ENCODE data around the gene HINFP.
A peak's percentile ranks its signal among the peaks of the same experiment; 100 is the strongest.
"Not testable (repeated sequence)": the region's sequence is repeated elsewhere in the genome, so short reads cannot be mapped to it uniquely, and the experiment has no call there.

Gene HINFP

GRCh38 chr11:119158467-119158866 lies 37.1 kb downstream of the HINFP start:
- DNase-seq, result no peak

GRCh38 chr11:119160151-119160550 lies 38.8 kb downstream of the HINFP start:
- no peak for DNase-seq

- no peak for DNase-seq
Observed at GRCh38 chr11:119161871-119162270, 40.5 kb downstream of the HINFP start.

- DNase-seq, result no peak
Observed at GRCh38 chr11:119166368-119167076, 45.1 kb downstream of the HINFP start.

GRCh38 chr11:119167077-119167458 lies 45.7 kb downstream of the HINFP start:
- DNase-seq, result not testable (repeated sequence)

GRCh38 chr11:119167933-119168332 lies 46.6 kb downstream of the HINFP start:
- no peak for DNase-seq

- peak; percentile 80 to 83 for DNase-seq
Observed at GRCh38 chr11:119168471-119169281, 47.3 kb downstream of the HINFP start, which contains the start of gene NLRX1. Gene NLRX1 (plus strand): TSS chr11:119168725. CDS start chr11:119171404, 2,679 bp downstream.

GRCh38 chr11:119169282-119169719 lies 47.9 kb downstream of the HINFP start:
- DNase-seq, result peak; percentile 29 to 38

- peak; percentile 75 to 84 for DNase-seq
Observed at GRCh38 chr11:119172513-119172912, 51.1 kb downstream of the HINFP start.

- DNase-seq, result no peak
Observed at GRCh38 chr11:119173453-119173852, 52.1 kb downstream of the HINFP start.

GRCh38 chr11:119175493-119176077 lies 54.2 kb downstream of the HINFP start:
- DNase-seq, result no peak

- DNase-seq, result peak; percentile 65 to 73
Observed at GRCh38 chr11:119178166-119178680, 56.8 kb downstream of the HINFP start.

- DNase-seq, result no peak
Observed at GRCh38 chr11:119179342-119179741, 58.0 kb downstream of the HINFP start.

GRCh38 chr11:119179983-119180382 lies 58.6 kb downstream of the HINFP start:
- no peak for DNase-seq

- no peak for DNase-seq
Observed at GRCh38 chr11:119180729-119181676, 59.6 kb downstream of the HINFP start.

- peak; percentile 54 to 70 for DNase-seq
Observed at GRCh38 chr11:119181677-119182412, 60.5 kb downstream of the HINFP start.

- DNase-seq, result not testable (repeated sequence)
Observed at GRCh38 chr11:119184399-119184798, 63.0 kb downstream of the HINFP start.
